Activated CD4-positive, CD25-positive, alpha-beta regulatory T cell treated with anti-CD3 and anti-CD28 coated beads, Interleukin-2, amount 50 U/mL, for 72 hours (primary cell): ENCODE measurements around the gene TTBK1.
"Not testable (repeated sequence)": the region's sequence is repeated elsewhere in the genome, so short reads cannot be mapped to it uniquely, and the experiment has no call there.

Experiments
- DNase-seq: peaks from one replicate; pipeline ENCODE4 v3.0.0; 2021

TTBK1 gene

DNA sequence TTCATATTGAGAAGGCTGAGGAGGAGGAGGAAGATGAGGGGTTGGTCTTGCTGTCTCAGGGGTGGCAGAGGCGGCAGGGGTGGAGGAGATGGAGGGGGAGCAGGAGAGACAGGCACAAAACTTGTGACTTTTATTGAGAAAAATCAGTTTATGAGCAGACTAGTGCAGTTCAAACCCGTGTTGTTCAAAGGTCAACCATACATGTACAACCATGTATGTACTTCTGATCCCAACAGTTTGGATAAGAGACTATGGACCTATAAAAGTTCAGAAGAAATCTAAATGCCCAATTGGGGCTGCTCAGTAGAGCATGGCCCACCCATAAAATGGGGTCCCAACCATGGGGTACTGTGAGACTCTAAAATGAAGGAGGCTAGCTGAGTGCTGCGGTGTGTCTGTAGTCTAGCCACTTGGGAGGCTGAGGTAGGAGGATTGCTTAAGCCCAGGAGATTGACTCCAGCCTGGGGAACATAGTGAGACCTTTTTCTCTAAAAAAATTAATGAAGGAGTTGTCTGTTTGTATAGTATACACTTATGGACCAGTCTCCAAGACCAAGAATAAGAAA, 47.1 kb downstream of the TTBK1 start:
- DNase-seq, result no peak

DNA sequence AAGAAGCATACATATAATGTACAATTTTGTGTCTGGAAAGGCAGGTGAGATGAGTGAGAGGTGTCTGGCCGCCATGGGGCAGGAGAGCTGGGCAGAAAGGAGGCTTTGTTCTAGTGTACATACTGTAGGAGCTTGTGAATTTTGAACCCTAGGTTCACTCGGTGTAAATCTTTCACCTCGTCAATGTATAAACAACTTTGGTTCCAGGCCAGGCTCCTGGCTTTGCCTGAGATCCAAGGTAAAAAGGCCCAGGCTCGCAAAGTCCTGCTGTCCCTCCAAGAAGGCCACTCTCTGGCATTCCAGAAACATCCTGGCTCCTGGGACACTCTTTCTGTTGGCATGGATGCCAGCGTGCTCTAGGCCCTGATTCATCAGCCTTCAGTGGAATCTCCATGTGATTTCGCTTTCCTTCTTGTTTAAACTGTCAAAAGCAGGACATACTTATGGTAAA, 47.6 kb downstream of the TTBK1 start:
- DNase-seq, result no peak

DNA sequence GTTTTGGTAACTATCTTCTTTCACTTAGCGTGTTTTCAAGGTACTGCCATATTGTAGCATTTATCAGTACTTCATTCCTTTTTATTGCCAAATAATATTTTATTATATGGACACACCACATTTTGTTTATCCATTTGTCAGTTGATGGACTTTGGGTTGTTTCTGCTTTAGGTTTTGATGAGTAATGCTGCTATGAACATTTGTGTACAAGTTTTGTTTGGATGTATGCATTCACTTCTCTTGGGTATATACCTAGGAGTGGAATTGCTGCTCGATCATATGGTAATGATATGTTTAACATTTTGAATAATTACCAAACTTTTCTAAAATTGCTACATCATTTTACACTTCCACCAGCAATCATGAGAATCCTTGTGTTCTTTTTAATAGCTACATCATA, 48.4 kb downstream of the TTBK1 start:
- DNase-seq, result no peak

DNA sequence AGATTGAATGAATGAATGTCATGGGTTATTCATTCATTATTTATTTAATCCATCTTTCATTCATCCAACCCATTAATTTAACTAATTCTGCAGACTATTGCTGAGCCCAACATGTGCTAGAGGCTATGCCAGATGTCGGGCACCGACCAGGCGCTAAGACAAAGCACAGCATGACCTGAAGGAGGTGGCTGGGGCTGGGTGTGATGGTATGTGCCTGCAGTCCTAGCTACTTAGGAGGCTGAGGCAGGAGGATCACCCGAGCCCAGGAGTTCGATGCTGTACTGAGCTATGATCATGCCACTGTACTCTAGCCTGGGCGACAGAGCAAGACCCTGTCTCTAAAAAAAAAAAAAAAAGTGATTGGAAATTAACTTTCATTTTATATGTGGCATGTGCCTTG, 49.1 kb downstream of the TTBK1 start:
- DNase-seq, result no peak

DNA sequence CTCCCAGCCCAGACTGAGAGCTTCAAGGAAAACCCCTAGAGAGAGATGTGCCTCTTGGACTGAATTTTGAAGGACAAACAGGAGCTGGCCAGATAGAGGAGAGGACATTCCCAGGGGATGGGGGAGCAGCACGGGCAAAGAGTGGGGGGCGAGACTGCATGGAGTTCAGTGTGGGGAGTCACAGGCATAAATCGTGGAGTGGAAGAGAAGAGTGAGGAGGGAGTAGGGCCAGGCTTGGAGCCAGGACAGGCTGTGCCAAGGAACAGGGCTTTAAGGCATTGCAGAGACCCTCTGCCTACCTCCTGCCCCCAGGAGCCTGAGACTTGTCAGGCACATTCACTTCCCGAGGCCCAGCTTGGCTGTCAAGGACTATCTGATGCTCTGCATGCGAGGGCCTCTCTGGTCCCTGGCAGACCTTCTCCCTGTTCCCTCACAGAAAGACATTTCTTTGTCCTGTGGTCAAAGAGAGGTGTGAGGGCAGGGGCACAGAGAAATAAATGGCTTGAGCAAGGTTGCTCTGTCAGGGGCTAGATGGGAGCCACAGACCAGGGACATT, 49.6 kb downstream of the TTBK1 start:
- no peak for DNase-seq

DNA sequence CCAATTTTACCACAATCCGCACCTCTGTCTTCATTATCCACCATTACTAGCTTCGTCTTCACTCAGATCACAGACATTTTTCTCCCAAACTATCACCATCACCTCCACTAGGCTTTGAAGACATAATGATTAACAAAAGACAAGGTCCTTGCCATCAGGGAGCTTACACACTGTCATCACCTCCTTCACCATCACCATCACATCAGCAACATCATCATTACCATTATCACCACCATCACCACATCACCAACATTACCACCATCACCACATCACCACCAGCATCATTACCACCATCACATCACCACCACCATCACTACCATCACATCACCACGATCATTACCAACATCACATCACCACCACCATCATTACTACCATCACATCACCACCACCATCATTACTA, 50.4 kb downstream of the TTBK1 start:
- no peak for DNase-seq

DNA sequence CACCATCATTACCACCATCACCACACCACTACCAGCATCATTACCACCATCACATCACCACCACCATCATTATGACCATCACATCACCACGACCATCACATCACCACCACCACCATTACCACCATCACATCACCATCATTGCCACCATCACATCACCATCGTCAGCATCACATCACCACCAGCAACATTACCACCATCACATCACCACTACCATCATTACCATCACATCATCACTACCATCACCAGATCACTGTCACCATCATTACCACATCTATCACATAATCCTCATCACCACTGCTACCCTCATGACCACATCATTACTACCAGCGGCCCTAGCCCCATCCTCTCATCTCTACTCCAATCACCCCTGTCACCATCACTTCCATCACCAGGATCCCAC, 51.3 kb downstream of the TTBK1 start:
- no peak for DNase-seq

DNA sequence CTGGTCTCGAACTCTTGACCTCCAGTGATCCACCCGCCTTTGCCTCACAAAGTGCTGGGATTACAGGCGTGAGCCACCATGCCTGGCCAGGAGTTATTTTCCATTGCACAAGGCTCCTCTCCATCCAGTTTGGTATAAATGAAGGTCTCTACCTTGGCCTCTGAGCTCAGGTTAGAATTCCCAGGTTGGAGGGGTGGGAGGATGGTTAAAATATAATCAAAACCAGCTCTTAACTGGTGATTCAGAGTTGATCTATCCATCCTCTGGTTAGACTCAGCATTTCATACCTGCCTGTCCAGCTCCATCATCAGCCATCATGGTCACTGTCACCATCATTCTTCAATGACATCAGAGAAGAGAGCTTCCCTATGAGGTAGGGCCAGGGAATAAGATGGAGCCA, 52.2 kb downstream of the TTBK1 start:
- DNase-seq, result no peak

DNA sequence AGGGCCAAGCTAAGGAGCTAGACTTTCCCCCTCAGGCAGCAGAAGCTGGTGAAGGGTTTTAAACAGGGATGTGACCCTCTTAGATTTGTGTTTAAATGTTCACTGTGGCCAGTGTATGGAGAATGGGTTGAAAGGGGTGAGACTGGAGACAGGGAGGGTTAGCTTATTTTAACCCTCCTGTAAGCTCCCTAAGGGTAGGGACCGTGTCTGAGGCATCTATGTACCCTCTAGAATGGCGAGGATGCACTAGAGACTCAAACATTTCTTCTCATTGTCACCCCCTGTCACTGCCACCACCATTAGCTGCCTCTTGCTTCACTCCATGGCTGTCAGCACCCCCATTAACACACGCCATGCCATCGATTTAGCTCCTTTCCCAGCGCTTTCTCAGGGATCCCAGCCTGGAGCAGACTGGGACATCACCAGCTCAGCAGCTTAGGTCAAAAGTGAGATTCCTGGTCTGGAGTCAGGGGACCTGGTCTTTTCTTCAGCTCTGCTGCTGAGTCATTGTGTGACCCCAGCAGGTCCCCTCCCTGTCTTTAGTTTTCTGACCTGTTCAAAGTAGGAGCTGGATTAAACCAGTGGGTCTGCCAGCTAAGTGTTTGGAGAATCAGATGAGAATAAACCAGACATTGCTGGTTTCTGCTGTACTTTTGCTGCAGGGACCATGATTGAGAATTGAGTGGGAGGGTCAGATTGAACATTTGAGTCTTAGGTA, 53.7 kb downstream of the TTBK1 start:
- no peak for DNase-seq

DNA sequence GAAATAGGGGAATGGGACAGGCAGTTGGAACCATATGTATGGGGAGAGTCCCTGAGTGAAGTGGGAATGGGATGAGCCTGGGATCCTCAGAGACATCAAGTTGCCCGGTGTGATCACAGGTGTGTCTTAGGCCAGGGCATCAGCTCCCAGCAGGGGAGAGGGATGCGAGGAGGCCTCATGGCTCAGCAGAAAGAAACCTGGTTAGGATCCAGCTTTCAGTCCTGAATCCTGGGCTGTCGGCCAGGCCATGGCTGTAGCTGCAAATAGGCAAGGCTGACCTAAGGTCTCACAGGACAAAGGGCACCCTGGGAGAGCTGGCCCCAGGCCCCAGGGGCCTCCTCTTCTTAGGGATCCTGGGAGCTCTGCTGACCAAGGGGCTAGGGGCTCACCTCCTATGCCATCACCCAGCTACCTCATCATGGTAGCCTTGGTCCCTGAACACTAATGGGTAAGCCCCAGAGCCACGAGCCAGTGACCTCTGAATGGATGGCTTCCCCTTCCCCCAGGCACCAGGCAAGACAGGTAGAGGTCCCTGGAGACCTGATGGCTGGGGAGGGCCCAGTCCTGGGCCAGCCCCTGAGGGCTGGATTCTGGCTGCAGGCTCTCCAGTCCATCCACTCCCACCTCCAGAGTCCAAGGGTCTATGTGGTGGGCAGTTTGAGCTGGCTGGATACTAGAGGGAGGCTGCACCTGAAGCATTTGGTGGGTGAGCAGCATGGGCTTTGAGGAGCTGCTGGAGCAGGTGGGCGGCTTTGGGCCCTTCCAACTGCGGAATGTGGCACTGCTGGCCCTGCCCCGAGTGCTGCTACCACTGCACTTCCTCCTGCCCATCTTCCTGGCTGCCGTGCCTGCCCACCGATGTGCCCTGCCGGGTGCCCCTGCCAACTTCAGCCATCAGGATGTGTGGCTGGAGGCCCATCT, 54.6 kb downstream of the TTBK1 start, which contains the start of gene SLC22A7:
TSS of gene SLC22A7 (plus strand) at position 617 of the 921 bp plus-strand sequence. CDS start at position 716, 99 bp downstream.
- DNase-seq, result no peak

DNA sequence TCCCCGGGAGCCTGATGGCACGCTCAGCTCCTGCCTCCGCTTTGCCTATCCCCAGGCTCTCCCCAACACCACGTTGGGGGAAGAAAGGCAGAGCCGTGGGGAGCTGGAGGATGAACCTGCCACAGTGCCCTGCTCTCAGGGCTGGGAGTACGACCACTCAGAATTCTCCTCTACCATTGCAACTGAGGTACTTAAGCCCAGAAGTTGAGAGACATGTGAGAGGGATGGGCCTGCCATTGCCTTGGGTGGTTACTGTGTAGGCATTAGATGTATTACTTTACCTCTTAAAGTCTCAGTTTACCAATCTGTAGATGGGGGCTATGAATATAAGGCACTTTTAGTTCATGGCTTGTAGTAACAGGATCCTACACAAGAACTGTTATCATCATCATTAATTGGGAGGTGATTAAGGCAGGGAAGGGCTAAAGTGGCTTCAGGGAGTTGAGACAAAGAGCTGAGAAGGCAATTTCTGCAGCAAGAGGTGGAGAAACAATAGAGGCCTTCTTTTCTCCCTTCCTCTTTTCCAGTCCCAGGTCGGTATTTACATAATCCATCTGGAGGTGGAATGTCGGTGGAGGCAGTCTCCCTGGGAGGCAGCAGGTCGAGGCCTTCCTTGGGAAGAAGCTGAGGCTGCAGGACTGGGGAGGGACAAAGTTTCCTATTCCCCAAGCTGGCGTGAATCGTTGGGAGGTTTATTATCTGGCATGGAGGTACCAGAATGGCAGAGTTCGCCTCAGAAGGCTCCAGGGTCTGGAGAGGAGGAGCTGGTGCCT, 55.5 kb downstream of the TTBK1 start:
- no peak for DNase-seq

DNA sequence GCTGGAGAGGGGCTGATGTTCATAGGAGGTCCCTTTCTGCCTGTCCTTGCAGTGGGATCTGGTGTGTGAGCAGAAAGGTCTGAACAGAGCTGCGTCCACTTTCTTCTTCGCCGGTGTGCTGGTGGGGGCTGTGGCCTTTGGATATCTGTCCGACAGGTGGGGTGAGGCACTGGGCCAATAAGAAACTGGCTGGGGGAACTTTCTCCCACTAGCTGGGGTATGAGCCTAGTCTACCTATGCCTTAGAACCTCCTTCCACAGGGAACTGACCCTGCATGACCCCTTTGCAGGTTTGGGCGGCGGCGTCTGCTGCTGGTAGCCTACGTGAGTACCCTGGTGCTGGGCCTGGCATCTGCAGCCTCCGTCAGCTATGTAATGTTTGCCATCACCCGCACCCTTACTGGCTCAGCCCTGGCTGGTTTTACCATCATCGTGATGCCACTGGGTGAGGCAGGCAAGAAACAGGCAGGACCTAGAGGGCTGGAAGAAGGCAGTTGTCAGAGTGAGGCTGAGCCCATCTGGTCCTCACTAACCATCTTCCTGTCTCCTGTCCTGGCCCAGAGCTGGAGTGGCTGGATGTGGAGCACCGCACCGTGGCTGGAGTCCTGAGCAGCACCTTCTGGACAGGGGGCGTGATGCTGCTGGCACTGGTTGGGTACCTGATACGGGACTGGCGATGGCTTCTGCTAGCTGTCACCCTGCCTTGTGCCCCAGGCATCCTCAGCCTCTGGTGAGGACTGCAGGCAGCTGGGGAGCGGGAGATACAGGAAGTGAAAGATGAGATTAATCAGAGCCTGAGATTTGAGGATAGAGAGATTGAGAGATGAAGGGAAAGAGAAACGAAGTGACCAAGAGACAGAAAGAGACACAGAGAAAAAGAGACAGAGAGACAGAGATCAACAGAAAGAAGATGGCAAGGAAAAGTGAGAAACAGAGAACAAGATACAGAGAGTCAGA, 56.3 kb downstream of the TTBK1 start:
- DNase-seq, result no peak

DNA sequence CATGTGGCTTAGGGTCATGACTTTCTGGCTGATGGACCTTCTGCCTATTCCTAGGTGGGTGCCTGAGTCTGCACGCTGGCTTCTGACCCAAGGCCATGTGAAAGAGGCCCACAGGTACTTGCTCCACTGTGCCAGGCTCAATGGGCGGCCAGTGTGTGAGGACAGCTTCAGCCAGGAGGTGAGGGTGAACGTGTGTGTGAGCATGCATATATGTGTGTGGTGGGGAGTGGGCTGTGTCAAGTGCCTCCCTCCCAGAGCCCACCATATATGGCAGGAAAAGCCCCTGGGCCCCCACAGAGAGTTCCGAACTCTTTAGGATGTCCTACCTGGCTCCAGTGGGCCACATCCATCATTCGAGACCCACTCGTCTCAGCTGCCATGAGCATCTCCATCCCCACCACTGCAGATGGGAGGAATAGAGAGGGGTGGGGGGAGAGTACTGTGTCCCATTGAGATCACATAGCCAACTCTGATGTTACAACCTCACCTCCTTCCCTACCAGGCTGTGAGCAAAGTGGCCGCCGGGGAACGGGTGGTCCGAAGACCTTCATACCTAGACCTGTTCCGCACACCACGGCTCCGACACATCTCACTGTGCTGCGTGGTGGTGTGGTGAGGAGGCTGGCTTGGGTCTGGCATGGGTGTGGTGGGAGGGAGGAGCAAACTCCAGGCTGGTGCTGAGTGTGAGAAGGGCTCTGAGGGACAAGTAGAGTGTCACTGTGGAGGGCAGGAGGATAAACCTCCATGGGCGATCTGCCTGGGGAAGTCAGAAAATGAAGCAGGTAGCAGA, 58.0 kb downstream of the TTBK1 start:
- no peak for DNase-seq

DNA sequence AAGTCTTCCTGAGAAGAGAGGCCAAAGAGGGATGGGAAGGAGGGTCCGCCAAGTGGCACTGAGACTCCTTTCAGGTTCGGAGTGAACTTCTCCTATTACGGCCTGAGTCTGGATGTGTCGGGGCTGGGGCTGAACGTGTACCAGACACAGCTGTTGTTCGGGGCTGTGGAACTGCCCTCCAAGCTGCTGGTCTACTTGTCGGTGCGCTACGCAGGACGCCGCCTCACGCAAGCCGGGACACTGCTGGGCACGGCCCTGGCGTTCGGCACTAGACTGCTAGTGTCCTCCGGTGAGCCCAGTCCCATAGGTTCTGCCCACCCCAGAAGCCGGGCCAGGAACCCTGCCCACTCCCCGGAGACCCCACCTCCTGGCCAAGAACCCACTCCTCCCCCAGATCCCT, 58.8 kb downstream of the TTBK1 start:
- no peak for DNase-seq

DNA sequence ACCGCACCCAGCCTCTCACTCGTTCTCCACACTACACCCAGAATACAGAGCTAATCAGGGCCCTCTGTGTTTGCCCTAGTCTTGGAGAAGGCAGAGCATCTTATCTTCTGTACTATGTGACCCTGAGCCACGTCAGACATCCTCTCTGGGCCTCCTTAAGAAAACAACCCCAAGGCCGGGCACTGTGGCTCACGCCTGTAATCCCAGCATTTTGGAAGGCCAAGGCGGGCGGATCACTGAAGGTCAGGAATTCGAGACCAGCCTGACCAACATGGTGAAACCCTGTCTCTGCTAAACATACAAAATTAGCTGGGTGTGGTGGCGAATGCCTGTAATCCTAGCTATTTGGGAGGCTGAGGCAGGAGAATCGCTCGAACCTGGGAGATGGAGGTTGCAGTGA, 59.7 kb downstream of the TTBK1 start:
- not testable (repeated sequence) for DNase-seq

DNA sequence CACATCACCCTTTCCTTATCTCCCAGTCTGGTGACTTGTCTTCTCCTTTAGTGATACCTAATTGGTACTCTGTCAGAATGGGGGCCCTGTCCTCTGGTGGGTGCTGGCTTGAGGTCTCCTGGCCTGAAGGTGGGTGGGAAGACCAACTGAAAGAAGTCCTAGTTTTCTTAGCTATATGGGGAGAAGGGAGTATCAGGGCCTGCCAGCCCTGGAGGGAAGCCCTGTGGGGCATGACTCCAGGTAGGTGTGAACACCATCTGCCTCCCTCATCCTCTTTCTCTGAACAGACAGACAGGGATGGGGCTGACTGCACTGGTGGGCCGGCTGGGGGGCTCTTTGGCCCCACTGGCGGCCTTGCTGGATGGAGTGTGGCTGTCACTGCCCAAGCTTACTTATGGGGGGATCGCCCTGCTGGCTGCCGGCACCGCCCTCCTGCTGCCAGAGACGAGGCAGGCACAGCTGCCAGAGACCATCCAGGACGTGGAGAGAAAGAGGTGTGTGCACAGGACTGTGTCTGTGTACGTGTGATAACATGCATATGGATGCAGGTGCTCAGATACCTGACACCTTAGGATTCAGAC, 60.6 kb downstream of the TTBK1 start:
- no peak for DNase-seq

DNA sequence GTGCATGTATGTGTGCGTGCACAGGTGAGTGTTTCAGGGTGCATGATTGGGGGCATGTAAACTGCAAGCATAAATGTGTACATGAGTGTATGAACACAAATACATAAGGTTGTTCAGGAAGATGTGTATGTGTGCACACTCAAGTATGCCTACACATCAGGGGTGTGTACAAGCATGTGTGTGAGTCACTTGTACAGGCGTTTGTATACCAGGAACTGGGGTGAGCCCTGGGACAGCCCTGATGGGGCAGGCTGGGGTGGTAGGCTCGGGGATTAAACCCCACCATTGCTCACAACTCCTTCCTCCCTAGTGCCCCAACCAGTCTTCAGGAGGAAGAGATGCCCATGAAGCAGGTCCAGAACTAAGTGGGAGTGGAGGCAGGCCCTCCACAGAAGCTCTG, 61.1 kb downstream of the TTBK1 start:
- no peak for DNase-seq

DNA sequence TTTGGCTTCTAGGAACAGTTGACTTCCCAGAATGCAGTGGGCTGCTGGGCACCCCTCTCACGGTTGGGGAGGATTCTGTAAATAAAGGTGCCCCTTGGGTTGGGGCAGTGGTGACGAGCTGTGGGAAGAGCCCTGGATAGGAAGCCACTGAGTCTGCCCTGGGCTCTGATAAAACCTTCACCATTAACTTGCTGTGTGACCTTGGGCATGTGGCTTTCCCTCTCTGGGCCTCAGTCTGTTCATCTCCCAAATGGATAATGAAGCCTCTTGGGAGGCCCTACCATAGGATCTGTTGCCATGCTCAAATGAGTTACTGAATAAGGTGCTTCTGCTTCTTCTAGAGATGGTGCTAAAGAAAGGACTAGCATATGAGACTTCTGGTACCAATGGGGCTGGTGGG, 61.6 kb downstream of the TTBK1 start:
- no peak for DNase-seq

DNA sequence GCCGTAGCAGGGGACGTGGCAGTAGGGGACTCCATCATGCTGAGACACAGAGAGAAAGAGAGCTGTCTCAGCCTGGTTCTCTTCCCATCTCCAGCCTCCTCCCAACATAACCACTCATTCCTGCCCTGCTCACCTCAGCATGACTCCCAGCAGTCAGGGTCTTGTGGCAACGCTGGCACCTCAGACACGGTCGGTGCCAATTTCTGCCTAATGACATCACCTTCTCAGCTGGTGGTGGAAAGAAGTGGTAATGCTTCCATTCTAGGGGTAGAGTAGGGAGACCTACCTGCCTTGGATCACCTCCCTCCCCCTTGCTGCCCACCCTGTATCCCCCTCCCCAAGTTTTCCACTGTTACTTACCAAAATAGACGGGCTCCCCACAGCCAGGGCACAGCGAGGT, 62.8 kb downstream of the TTBK1 start:
- no peak for DNase-seq

DNA sequence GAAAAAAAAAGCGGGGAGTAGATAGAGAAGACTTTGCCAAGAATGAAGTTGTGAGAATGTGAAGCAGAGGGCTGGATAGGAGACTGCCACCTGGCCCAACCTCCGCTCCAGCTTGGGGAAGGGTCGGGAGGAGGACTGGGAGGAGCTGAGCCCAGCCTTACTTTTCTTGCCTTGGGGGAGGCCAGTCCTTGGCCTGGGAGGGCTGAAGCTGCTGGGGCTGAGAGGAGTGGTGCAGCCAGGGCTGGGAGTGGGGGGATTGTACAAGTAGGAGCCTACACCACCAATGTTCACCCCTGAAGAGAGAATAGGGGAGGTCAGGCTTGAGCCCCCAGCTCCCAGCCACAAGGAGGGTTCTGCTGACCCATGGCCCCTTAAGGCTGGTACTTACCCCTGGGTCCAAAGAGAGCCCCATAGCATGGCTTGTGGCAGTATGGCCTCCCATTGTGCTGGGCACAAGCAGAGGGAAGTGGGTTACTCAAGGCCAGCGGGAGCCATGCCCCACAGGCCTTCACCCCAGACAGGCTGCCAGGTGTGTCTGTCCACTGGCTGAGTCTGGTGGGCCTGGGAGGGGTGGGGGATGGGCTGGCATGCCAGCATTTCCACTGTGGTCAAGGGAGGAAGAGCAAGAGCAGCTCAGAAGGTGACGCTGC, 64.3 kb downstream of the TTBK1 start:
- no peak for DNase-seq
